Measurements from ENCODE around the gene SDK1.
"Not testable (repeated sequence)": the region's sequence is repeated elsewhere in the genome, so short reads cannot be mapped to it uniquely, and the experiment has no call there.

SDK1 gene

DNA sequence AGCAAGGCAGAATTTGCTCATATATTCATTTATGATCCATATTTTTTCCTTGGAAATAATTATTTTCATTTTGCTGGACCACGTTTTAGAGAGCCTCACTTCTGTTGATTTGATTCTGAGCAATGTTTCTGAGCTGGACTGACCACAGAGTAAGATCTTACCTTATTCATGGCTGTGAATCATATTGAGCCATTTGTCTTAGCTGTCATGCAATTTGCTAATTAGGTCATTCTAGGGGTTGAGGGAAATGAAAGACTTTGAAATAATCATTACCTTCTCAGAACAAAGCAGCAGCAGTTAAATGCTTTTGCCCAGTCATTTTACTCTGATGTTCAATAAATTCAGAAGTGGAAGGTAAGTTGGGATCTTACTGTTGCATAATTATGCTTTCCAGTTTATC lies 251.4 kb downstream of the SDK1 start:
- Histone ChIP-seq H3K27ac (no peak overlapping the region), H3K4me3 (no peak overlapping the region)

DNA sequence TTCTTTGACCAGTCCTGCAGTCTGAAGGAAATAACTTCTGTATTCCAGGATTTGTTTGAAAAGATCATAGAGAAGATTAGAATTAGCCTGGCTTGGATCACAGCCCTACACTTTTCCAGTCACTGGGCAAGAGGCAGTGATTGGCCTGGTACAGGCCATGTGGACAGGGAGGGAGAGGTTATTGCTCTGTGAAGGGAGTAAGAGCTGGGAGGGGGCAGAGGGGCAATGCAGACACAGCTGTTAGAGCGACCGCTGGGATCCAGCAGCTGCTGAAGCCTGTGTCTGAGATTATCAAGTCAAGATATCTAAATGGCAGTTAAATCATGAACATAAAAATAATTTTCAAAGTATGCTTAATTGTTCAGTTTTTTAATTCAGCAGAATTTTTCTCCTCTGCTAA lies 257.3 kb downstream of the SDK1 start:
- peak overlapping the region in 1 of 21 experiments; percentile 13 for H3K27ac ChIP-seq

DNA sequence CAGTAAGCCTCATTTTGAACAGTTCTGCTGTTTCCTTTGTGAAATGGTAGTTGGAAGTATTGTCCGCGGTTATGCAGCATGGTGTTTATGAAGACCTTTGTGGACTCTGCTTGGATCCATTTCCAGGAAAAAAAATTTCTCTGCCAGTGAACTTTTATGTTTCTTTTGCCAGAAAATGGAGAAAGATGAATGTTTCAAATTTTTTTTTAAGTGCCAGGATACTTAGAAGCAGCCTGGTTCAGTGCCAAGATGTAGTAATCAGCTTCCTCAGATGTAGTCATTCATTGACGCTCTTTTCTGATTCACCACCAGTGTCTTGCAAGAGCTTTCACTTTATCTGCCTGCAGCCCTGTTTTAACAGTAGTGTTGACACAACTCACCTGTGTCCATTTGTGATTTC lies 258.2 kb downstream of the SDK1 start:
- Histone ChIP-seq H3K4me3 (no peak overlapping the region), H3K27ac (no peak overlapping the region)

More for the DNA sequence above, 257.3 kb downstream of the SDK1 start:
- no peak overlapping the region for H3K4me3 ChIP-seq

DNA sequence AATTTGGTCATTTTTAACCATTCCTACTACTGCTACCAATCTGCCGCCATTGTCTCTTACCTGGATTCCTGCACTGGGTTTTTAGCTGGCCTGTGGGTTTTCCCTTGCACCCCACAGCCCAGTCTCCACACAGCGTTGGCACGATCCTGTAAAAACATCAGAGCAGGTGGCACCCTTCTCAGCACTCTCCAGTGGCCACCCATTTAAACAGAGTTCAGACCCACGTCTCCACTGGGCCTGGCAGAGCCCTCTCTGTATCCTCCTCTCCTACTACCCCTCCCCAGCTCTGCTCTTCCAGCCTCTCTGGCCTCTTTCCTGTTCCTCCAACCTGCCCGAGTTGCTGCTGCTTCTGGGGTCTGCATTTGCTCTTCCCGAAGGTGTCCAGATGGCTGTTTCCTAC lies 259.4 kb downstream of the SDK1 start:
- Histone ChIP-seq H3K27ac (no peak overlapping the region), H3K4me3 (no peak overlapping the region)

DNA sequence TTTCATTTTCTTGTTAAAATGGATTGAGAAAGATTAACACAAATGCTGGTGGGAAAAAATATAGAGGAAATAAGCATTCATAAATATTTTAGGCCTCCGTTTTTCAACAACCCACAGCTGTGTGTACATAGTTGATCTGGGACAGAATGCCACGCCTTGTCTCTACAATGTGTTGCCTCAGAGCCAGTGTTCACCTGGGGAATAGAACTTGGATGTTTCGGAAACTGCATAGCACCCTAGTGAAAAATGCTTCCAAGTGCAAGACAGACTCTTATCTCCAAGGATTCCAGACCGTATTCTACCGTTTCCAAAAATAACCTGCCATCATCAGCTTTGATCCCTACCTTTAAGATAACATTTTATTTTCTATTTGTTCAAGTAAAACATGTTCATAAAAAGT lies 260.9 kb downstream of the SDK1 start:
- no peak overlapping the region for H3K4me3 ChIP-seq
- H3K27ac ChIP-seq = no peak overlapping the region

DNA sequence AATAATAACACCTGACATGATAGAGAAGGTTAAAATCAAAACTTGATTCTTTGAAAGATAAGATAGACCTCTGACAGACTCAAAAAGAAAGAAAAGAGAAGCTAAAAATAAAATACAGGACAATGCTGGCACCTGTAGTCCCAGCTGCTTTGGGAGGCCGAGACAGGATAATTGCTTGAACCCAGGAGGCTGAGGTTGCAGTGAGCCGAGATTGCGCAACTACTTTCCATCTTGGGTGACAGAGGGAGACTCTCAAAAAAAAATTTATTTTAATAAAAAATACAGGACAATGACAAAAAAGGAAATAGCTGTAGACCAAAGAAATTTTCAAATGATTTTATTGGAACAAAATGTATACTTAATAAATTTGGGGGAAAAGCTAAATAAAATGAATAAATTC lies 263.2 kb downstream of the SDK1 start:
- H3K27ac ChIP-seq = no peak overlapping the region

DNA sequence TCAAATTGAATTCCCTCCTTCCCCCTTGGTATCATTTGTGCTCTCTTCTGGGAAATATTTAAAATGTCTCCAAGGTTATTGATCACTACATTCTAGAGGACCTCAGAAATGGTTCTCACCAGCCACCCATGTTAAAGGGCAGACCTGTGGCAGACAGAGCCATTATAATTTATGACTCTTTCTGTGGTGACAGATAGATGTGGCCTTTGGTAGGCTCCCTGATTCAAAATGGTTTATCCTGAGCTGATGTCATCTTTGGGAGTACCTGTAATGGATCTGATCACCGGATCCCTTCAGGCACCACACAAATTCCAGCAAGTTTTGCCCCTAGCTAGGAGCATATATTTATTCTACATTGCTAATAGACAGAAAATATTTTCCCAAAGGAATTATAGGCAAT lies 267.5 kb downstream of the SDK1 start:
- Histone ChIP-seq H3K27ac (no peak overlapping the region), H3K4me3 (no peak overlapping the region)

More for the DNA sequence above, 263.2 kb downstream of the SDK1 start:
- no peak overlapping the region for H3K4me3 ChIP-seq

DNA sequence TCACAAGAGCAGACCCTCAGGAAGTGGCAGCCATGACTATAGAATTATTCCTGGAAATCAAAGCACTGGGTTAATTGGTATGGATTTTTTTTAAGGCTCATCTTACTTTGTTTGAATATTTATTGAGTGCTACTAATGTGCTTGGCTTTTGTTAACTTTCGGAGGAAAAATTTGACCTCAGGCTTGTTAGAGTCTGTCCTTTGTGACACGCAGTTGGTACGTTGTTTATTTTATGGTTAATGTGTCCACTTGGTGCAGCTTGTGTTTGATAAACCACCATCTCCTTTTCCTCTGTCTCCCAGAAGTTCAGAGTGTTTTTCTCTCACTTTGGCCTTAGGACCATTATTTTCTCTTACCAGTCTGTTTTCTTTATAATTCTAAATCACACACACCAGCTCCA lies 268.6 kb downstream of the SDK1 start:
- no peak overlapping the region for H3K4me3 ChIP-seq
- H3K27ac ChIP-seq = no peak overlapping the region

DNA sequence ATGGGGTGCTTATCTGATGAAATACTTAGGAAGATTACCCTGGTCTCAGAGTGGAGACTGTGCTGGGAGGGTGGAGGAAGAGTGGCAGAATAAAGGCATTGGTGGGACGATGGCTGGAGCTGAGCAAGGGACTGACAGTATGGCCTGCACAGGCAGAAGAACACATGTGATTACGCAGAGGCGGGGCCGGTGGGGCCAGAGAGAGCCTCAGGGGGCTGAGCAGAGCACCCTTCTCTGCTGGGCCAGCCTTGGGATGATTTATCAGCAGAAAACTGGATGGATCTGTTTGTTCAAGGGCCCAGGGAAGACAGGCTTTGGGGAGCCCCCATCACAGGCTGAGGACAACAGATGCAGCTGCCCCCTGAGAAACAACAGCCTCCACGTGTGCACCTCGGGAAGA lies 272.1 kb downstream of the SDK1 start:
- Histone ChIP-seq H3K27ac (no peak overlapping the region), H3K4me3 (no peak overlapping the region)

DNA sequence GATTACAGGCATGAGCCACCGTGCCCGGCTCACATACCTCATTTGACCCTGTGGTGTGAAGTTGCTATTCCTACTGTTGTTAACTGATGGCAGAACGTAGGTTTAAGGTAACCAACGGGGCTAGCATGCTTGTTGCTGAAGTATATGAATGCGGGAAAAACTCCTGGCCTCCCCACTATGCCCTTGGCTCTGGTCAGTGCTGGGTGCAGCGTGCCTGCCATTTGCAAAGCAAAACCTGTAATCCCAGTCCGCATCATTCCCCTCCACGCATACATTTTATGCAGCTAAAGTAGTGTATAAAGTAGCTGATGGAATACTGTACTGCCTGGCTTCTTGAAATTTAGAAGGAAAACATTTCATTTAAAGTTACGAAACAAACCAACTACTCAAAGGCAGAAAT lies 273.3 kb downstream of the SDK1 start:
- H3K4me3 ChIP-seq = no peak overlapping the region

DNA sequence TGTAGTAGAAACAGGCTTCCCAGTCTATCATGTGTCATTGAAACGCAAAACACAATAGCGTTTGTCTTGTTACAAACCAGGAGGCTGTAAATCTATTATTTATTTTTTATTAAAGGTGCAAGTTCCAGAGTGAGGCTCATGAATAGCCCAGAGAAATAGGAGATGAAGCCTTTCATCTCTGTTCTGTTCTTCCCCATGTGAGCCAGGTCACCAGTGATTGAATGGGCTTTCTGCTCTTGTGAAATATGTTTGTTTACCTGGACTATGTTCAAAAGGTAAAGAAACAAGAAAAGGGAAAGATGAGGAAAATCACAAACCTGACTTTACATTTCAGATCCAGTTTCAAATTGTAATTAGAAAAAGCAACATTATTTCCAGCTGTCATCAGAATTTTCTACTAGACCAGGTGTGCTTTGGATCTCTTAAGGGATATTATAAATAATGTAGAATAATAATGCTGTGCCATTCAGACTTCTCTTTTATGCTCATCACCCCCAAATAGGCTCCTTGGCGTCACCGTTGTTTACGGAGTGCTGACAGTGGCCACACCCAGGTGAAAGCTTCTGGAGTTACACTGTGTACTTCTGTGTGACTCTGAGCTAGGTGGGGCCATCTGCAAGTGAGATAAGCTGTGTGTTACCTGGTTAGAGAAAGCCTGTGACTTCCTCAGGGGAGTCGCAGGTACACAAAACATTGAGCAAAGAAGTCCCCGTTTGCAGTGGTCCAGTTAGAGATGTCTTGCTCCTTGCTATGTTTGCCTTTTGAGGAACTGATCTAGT lies 274.9 kb downstream of the SDK1 start:
- no peak overlapping the region for H3K27ac ChIP-seq
- no peak overlapping the region for H3K4me3 ChIP-seq

More for the DNA sequence above, 273.3 kb downstream of the SDK1 start:
- no peak overlapping the region for H3K27ac ChIP-seq

DNA sequence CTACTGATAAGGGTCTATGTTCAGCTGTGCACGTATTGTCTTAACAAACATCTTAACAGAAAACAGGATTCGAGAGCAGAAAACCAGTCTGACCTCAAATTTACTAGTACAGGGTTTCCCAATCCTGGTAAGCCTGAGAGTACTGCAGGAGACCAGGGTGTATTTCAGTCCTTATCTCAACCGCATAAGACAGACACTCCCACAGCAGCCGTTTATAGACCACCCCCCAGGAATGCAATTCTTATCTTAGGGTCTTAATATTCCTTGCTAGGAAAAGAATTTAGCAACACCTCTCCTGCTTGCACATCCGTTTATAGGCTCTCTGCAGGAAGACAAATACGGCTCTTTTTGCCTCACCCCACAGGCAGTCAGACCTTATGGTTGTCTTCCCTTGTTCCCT lies 277.3 kb downstream of the SDK1 start:
- Histone ChIP-seq H3K27ac (no peak overlapping the region), H3K4me3 (no peak overlapping the region)

DNA sequence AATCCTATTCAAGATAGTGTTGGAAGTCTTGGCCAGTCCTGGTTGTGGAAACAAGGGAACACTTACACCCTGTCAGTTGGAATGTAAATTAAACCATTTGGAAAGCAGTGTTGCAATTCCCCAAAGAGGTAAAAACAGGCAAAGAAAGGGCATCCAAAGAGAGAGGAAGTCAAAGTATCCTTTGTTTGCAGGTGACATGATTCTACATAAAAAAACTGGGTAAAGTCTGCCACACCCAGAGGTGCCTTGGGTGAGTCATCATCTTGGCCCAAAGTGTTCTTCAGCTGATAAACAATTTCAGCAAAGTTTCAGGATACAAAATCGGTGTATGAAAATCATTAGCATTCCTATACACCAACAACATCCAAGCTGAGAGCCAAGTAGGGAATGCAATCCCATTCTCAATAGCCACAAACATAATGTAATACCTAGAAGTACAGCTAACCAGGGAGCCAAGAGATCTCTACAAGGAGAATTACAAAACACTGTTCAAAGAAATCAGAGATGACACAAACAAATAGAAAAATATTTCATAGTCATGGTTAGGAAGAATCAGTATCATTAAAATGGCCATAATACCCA lies 278.7 kb downstream of the SDK1 start:
- Histone ChIP-seq H3K27ac (no peak overlapping the region), H3K4me3 (no peak overlapping the region)

DNA sequence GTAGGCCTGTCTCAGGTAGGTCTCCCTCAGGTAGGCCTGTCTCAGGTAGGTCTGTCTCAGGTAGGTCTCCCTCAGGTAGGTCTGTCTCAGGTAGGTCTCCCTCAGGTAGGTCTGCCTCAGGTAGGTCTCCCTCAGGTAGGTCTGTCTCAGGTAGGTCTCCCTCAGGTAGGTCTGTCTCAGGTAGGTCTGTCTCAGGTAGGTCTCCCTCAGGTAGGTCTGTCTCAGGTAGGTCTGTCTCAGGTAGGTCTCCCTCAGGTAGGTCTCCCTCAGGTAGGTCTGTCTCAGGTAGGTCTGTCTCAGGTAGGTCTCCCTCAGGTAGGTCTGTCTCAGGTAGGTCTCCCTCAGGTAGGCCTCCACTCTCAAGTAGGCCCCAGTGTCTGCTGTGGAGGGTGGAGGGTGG lies 281.1 kb downstream of the SDK1 start:
- not testable (repeated sequence) for H3K27ac ChIP-seq, H3K4me3 ChIP-seq

DNA sequence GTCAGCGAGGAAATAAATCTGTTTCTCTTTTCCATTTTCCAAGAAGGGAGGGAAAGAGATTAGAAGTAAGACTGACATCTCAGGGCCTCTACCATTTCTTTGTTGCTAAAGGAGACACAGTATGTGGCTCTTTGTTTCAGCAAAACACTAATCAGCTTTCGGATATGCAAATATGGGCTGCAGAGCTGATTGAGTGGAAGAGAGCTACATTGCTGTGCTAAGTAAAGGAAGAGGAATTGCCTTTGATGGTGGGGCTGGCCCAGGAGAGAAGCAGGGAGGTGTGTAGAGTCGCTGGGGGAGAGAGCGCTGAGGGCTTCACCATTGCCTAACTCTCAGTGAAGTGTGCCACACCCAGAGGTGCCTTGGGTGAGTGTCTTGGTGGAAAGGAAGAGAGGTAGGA lies 284.8 kb downstream of the SDK1 start:
- no peak overlapping the region for H3K4me3 ChIP-seq
- H3K27ac ChIP-seq = no peak overlapping the region

DNA sequence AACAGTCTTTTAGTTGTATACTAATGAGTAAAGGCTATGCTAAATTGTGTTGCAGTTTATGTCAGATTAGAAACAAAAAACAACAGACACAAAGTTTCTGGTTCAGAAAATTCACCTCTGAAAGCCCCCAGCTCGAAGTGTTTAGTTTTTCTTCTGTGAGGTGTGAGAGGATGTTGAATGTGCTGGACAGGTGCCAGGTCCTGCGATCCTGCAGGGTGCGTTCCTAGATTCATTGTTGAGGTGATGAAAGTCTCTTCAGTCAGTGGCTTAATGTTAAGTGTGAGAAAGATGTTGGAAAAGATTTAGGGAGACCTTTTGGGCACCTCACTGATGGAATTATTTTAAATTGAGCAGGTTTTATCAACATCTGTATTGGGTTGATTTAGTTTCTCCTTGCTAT lies 287.3 kb downstream of the SDK1 start:
- no peak overlapping the region for H3K4me3 ChIP-seq

DNA sequence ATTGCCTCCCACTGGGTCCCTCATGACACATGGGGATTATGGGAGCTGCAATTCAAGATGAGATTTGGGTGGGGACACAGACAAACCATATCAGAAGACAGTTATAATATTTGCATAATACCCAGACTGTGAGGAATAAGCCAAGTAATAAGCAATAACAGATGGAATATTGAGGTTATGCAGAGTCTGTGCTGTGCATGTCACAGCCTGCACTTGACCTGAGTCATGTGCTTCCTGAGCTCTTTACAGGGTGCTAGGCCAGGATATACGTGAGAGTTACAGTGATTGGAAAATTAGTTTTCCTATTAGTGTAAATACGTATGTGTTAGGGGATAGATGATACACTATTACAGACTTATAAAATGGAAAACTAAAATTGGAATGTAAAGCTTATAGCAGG lies 288.7 kb downstream of the SDK1 start:
- Histone ChIP-seq H3K4me3 (no peak overlapping the region), H3K27ac (no peak overlapping the region)

More for the DNA sequence above, 287.3 kb downstream of the SDK1 start:
- H3K27ac ChIP-seq = no peak overlapping the region

DNA sequence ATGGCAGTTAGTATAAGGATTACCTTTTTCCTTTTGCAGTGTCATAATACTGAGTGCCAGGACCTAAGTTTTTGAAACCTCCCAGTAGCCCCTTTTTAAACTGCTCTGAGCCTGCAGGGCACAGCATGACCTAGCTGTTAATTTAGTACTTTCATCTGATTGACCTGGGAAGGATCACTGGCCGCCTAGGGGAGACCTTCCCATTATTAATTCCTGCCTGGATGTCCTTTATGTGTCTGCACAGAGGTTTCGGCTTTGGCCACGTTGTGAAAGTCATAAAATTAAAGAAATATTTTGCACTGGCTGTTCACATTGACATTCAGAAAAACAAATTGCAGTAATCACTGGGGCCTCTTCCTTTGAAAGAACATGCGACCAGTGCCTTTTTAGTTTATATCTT lies 290.2 kb downstream of the SDK1 start:
- Histone ChIP-seq H3K27ac (no peak overlapping the region), H3K4me3 (no peak overlapping the region)

DNA sequence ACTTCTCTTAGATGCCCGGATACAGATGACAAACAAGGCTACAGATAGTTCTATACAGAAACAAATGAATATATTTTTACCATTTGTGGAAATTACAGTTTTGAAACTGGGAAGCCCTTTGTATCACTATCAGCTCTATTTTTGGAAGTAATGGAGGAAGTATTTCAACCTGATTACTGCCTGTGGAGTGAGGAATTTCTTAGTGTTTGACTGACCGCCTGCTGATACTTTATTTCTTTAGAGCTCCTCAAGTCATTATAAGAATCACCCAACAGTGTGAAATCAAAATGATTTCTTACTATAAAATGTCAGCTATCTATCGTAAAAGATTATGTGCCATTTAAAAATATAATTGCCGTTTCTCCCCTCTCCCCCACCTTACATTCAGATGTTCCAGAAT lies 290.9 kb downstream of the SDK1 start:
- Histone ChIP-seq H3K4me3 (no peak overlapping the region), H3K27ac (no peak overlapping the region)

DNA sequence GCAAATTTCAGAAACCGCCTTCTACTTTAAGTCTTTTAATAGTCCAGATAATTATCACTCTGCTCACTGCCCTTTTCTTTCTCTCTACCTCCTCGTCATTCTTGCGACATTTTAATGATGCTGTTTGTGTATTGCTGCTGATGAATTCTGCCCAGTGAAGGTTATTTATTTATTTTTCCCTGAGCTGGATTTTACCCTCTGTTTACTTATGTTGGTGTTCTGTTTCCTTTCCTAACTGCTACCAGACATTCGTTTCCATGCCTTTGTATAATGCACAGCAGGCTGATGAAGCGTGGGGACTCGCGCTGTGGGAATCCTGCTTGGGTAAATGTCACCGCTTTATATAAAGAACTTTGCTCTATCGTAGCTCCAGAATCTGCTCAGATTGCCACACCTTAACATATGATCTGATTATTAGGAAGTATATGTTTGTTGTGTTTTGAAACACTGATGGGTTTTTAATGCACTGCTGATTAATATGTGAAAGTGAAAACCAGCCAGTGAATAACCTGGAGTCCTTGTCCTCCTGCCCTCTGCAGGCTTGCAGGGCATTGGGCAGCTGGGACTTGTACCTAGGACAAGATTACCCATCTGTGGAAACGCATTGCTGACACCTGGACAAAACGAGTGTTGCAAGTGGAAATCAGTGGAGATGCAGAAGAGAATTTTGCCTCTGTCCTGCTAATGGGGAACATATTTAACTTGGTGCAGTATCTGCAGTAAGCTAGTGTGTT lies 291.5 kb downstream of the SDK1 start:
- H3K4me3 ChIP-seq = no peak overlapping the region

DNA sequence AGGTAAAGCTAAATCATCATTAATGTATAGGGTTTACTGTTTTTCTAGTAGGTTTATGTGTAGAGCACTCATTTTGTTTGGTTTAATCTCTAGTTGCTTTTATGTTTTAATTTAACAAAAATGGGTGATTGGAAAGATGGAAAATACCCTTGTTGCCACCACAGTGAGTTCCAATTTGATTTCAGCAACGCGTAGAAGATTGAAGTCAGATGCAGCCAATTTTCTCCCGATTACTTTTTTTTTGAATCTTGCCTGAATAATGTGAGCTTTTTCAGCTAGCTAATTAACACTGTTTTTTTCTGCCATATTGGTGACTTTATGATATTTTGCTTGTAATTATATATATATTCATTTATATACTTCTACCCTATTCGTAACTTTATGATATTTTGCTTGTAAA lies 293.8 kb downstream of the SDK1 start:
- H3K4me3 ChIP-seq = no peak overlapping the region
- H3K27ac ChIP-seq = no peak overlapping the region

More for the DNA sequence above, 291.5 kb downstream of the SDK1 start:
- no peak overlapping the region for H3K27ac ChIP-seq
